NCI-H128 (cell line): Measurements from ENCODE around the gene PIK3CB.

Source experiments
- DNase-seq: peaks from one replicate; lab custom pipeline; 2025; ENCODE audit not compliant: unreplicated experiment; lab: John Stamatoyannopoulos, UW

PIK3CB gene

GRCh38 chr3:138834596-138835396 is at the start of gene PIK3CB:
TSS of gene PIK3CB (minus strand) at chr3:138834928. CDS start at chr3:138759343, 75,585 bp downstream.
- peak; percentile 74 for DNase-seq

DNA sequence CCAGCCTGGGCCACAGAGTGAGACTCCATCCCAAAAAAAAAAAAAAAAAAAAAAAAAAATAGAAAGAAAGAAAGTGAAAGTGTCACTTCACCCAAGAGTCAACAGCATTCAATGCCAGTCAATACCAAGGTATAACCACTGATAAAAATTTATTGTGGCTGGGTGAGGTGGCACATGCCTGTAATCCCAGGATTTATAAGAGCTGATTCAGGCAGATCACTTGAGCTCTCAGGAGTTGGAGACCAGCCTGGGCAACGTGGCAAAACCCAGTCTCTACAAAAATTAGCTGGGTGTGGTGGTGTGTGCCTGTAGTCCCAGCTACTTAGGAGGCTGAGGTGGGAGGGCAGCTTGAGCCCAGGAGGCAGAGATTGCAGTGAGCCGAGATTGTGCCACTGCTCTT is 46.5 kb upstream of the PIK3CB start:
- no peak for DNase-seq

DNA sequence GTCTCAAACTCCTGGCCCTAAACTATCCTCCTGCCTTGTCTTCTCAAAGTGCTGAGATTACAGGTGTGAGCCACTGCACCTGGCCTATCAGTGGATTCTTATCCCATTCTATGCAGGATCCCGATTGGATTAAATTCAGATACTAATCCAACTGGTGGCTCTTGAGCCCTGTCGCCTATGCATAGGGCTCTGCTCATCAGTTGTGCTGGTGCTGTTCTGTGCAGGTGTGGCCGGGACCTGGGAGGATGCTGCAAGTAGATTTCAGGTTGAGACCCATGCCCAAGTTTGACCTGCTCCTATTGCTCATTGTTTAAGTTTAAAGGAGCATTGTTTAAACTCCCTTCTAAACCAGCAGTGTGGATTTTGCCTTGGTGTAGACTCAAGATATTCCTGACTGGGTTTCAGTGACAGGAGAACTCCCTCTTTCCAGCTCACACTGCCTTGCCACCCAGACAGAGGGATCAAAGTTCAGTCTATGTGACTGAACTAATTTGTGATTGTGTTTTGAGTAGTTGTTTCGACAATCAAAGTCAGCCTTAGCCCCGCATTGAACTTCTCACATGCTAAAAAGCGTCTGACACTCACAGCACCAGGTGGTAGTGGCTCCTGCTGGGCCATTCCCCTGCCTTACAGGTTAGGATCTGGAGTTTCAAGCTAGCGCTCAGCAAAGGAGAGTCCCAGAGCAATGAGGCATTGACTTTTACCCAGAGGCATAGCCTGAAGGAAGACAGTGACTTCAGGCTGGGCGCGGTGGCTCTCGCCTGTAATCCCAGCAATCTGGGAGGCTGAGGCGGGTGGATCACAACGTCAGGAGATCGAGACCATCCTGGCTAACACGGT is 45.0 kb upstream of the PIK3CB start:
- no peak for DNase-seq

DNA sequence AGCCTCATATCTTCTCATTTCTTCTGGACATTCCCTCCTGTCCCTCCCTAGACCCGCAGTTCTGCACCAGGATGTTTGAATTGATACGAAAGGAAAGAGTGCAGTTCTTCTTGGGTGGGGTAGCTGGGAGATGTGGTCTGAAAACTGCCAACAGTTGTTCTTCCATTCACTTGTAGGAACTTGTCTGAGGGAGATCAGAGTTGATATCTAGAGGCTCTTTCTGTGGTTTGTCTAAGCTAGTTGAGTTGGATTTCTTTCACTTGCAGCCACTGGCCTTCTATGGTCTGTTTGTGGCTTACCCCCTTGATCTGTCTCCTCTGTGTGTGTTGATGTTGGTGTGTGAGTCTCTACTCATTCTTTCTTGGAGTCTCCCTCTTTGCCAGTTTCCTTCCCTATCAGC is 42.5 kb upstream of the PIK3CB start:
- DNase-seq = no peak

GRCh38 chr3:138875754-138876664 is 41.3 kb upstream of the PIK3CB start:
- no peak for DNase-seq

GRCh38 chr3:138875096-138875753 is 40.5 kb upstream of the PIK3CB start:
- DNase-seq = no peak

DNA sequence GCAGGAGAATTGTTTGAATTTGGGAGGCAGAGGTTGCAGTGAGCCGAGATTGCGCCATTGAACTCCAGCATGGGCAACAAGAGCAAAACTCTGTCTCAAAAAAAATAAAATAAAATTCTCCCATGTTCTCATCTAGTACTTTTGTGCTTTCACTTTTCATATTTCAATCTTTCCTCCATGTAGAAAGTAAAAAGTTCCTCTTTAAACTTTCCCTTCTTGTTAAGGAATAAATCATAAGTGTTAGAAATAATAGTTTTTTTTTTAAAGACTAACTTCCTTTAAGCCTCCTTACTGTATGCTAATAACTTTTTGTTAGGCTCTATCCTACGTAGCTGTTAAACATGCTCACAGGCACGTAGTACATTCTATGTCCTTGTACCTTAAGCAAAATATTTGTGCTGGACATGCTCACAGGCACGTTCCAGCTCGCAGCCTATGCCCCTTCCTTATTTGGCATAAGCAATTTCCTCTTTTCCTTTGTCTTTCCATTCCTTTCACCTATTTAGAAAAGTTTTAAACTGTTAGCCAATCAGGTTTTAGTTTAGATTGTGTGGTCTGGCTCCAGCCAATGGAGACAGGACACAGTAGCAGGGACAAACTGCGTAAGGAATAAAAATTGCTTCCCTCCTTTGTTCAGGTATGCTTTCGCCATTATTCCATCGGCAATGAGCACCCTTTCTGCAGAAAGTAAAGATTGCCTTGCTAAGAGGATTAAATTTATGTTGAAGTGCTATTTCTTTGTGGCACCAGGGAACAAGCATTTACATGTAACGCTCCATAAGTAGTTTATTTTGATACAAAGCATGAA is 38.9 kb upstream of the PIK3CB start:
- DNase-seq = no peak

GRCh38 chr3:138872632-138873031 is 37.9 kb upstream of the PIK3CB start:
- DNase-seq = no peak

DNA sequence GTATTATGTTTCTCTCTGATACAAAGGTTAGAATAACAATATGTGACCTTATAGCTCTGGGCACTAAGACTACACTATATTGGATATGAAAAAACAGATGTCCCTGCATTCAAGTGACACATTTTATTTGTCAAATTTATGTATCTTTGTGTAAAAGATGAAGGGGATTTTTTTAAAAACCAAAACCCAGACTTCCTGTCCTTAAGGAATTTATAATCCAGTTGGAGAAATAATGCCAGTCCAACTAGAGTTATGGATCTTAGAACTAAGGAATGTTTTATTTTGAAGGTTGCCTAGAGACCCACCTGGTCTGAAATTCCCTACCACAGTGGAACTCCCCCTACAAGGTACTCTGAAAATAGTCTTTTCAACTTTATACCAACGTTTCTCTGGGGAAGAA is 33.3 kb upstream of the PIK3CB start:
- DNase-seq = no peak

DNA sequence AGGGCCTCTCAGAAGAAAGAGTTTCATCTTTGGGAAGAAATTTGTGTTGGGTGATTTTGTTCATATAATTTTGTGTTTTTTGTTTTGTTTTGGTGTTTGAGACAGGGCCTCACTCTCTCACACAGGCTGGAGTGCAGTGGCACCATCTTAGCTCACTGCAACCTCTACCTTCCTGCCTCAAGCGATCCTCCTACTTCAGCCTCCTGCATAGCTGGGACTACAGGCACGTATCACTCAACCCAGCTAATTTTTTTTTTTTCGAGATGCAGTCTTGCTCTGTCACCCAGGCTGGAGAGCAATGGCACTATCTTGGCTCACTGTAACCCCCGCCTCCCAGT is 29.0 kb upstream of the PIK3CB start:
- DNase-seq = no peak

DNA sequence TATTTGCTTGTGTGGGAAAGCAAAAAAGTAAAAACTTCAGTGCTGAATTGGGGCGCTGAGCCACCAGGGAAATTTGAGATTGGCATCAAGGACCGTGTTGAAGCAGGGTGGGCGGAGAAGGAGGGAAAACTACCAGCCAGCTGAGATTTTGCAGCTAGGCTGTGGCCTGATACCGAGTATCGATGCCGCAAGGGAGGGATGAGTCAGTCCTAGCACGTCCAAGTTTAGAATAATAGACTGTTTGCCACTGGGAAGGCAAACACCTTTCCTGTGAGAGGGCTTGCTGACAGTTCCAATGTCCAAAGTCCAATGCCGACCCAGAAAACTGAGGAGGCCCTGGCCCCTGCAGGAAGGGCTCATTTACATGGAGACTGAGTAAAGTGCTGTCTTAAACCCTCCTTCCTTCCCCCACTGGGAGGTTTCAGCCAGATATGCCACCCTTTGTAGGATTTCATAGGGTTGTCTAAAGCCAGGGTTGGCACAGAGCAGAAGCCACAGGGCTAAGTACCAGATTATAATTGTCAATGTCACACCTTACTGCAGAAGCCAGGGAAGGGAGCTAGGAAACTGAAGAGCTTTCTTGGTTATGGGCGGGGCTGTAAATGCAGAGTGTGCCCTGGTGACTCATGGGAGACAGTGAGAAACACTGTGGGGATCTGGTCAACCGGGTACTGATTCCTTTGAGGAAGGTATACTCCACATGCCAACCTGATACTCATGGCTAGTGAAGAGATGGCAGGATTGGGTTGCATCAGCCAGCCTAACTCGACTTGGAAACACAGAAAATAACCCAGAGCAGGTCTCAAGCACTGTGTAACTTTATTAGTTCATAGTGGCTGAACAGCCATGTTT is 28.4 kb upstream of the PIK3CB start:
- no peak for DNase-seq

- DNase-seq = no peak
These were observed 27.8 kb upstream of the PIK3CB start for GRCh38 chr3:138862531-138862923.

- DNase-seq = no peak
These were observed 27.1 kb upstream of the PIK3CB start for GRCh38 chr3:138861798-138862197.

GRCh38 chr3:138856799-138857198 is 22.1 kb upstream of the PIK3CB start:
- DNase-seq = no peak

DNA sequence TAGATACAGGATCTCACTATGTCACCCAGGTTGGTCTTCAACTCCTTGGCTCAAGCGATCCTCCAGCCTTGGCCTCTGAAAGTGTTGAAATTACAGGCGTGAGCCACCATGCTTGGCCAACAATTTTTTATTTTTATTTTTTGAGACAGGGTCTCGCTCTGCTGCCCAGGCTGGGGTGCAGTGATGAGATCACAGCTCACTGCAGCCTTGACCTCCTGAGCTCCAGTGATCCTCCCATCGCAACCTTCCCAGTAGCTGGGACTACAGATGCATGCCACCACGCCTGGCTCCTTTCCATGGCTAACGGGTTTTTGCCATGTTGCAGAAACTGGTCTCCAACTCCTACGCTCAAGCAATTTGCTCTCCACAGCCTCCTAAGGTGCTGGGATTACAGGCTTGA is 20.2 kb upstream of the PIK3CB start:
- no peak for DNase-seq

DNA sequence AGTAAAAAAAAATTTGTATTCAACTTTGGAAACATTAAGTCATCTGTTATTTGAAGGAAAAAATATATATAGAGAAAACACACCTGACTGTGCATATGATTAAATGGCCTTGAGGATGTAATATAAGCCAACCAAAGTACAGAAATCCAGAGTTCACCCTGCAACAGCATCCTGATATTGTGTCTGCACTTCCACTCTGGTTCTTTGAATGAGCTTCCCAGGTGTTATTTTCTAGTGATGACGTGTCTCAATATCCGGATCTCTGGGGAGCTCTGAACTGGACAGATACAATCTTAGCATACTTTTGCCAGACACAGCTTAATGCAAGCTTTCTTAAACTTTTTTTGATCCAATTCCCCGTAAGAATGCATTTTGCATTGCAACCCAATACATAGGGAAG is 19.5 kb upstream of the PIK3CB start:
- no peak for DNase-seq

GRCh38 chr3:138850151-138850550 is 15.4 kb upstream of the PIK3CB start:
- no peak for DNase-seq

GRCh38 chr3:138849222-138849940 is 14.7 kb upstream of the PIK3CB start:
- no peak for DNase-seq
